GM21367 (cell line): Measurements from ENCODE around the gene CACNA1B.
"Not testable (repeated sequence)": the region's sequence is repeated elsewhere in the genome, so short reads cannot be mapped to it uniquely, and the experiment has no call there.

Experiments used
- ATAC-seq: cut with Tn5 transposase; IDR thresholded peaks from one replicate; pipeline ENCODE4 v1.9.1; 2021; ENCODE audit not compliant: unreplicated experiment

CACNA1B gene

DNA sequence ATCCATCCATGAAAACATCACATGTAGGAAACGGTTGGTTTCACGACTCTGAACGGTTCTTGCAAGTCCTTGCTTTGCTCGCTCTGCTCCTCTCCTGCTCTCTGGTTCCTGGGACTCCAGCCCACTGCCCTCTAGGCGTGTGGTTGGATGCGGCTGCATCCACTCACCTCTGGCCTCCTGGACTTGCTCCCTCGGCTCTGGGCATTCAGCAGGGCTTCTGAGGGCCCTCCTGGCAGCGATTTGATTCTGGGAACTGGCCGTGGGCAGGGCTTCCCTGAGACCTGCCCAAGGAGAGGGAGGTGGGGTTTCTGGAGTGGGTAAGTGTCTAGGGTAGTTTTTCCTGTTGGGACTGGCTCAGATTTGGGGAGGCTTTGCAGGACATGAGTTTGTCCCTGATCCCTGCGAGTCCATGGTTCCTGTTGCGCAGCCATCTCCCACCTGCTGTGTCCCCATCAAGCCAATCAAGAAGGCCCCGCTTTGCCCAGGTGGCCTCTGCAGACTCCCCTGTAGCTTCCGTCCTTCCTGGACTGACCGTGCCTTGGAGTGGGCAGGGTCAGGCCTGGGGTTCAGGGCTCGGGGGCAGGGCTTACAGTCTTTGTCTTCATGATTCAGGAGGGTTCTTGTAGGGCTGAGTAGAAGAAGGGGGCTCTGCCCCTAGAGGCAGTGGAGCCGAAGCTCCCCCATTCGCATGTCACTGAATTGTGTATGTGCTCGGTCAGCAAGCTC, 192.3 kb downstream of the CACNA1B start:
- ATAC-seq, result no peak

DNA sequence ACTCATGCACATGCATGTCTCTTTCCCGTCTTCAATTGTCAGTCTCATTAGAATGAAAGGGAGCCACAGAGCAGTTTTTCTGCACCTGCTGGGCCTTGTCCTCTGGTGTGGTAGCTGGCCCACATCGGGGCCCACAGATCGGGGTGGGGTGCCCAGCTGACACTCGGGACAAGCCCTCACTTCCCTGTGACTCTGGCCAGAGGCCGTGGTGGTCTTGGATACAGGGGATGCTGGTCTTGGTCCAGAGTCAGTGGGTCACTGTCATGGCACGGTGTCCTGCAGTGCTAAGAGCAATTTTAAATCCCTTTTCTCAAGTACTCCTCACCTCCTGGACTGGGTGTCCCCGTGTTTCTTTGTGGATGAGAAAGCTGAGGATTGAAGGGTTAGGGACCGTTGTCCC, 193.2 kb downstream of the CACNA1B start:
- ATAC-seq, result no peak

DNA sequence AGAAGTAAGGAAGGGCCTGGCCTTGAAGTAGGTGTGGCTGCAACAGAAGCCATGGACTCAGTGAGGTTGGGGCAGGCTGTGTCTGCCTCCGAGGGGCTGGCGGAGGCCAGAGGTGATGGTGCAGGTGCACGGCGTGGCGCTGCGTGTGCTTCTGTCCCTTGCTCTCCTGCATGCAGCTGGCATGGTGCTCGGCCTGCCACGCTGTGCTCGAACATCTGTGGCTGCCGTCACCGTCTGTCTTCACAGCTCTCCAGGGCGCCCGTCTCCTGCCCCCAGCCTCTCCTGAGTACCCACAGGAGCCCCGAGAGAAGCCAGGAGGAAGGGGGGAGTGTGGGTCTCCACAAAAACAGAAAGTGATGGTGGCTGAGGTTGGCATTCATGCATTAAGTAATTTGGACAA, 193.7 kb downstream of the CACNA1B start:
- no peak for ATAC-seq

DNA sequence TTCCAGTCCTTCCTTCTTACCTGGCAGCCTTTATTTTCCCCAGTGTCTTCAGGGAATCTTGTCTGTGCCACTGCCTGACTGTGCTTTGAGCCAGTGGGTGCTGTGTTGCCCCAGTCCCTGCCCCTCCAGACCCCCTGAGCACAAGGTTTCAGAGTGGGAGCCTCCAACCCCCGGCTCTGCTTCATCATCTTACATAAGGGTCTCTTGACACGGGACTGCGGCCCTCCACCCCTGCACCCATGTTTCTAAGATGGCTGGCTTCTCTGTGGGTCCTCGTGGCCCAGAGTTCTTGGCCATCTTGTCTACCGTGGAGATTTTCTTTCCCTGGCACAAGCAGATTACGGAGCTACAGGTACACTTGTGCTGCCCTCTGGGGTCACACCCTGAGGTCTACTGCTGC, 194.1 kb downstream of the CACNA1B start:
- no peak for ATAC-seq

DNA sequence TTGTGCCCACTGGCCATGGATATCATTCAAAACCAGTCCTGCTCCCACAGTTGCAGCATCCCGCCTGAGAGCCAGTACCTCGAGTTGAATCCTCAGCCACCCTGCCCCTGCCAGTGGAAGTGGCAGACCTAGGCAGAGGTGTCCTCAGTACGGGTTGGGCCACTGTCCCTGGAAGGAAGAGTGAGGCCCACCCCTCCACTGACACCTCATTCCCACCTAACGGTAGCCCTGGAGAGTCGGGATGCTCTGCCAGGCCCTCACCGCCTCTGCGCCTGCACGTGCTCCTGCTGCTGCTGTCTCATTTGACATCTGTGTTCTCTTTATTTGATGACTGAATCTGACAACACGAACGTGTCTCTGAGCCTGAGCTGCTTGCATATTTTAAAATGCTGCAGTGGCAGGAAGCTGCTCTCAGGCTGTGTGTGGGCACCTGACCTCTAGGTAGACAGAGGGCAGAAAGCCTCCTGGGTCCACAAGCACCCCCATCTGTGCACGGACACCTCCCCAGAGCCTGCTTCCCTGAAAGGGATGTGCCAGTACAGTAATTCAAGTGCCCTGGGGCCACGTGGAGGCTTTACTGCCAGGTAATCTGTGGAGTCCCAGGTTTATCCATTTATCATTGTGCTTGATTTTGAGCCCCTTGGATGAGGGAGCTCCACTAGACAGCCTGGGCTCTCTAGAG, 194.7 kb downstream of the CACNA1B start:
- ATAC-seq, result no peak

DNA sequence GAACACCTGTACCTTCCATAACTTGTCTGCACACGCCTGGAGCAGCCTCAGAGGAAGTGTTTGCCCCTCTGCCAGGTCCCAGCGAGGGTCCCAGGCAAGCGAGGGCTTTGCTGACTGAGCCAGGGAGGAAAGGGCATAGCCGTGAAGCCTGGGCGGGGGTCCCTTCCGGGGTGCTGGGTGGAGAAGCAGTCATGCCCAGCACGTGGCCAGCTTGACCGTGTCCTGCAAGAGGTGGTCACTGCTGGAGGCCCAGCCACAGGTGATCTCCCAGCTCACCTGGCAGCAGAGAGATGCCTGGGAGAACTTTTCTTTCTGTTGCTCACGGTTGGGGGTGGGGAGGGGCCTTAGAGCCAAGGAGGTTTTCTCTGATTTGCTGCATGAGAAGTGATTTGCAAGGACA, 195.3 kb downstream of the CACNA1B start:
- ATAC-seq, result no peak

DNA sequence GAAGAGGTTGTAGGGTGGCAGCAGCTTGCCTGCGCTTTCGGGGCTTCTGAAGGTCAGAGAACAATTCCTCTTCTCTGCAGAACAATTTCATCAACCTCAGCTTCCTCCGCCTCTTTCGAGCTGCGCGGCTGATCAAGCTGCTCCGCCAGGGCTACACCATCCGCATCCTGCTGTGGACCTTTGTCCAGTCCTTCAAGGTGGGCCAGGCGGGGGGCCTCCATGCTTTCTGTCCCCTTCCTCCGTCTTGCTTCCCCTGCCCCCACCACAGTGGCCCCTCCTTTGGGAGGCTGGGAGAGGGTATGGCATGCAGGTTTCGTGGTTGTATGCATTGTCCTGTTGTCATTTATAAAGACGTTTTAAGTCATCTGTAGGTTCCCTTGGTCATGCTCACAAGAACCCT, 195.8 kb downstream of the CACNA1B start:
- no peak for ATAC-seq

DNA sequence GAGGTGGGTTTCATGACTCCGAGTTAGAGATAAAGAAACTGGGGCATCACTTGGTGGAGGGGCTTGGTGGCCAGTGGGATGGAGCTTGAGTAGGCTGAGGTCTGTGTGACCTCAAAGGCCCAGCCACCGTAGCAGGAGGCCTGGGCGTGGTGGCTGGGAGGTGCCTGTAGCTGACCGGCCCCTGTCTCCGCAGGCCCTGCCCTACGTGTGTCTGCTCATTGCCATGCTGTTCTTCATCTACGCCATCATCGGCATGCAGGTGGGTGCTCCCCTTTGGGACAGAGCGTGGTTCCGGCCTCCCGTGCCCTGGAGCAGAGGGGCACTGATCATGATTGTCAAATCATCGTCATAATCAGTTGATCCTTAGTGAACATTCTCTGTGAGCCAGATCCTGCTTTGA, 196.2 kb downstream of the CACNA1B start:
- no peak for ATAC-seq

DNA sequence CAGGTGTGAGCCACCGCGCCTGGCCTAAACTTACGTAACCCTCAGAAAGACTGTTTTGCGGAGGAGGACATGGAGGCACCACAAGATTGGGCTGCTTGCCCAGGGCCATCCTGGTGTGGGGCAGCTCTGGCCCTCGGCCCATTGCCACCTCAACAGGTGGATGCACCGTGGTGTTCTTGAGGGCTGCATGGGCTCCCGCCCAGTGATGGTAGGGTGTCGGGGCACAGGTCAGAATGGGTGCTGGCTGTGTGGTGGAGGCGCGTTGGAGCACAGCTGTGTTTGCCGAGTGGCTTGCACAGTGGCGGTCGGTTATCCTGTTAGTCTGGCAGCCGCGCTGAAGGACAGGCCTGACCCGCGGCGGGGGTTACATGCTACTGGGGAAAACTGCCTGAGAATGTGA, 196.9 kb downstream of the CACNA1B start:
- no peak for ATAC-seq

DNA sequence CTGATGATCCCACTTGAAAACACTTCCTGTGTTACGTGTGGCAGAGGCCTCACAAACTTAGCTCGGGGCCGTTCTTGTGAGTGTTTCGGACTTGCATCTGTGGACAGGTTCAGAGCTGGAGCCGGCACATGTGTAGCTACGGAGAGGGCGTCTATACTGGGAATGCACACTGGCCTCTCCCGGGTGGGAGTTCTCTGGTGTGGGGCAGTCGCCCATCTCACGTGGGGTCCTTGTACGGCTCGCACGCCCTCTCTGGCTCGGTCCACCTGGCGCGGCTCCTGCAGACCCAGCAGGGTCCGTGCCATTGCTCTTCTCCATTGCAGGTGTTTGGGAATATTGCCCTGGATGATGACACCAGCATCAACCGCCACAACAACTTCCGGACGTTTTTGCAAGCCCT, 197.9 kb downstream of the CACNA1B start:
- ATAC-seq, result no peak

DNA sequence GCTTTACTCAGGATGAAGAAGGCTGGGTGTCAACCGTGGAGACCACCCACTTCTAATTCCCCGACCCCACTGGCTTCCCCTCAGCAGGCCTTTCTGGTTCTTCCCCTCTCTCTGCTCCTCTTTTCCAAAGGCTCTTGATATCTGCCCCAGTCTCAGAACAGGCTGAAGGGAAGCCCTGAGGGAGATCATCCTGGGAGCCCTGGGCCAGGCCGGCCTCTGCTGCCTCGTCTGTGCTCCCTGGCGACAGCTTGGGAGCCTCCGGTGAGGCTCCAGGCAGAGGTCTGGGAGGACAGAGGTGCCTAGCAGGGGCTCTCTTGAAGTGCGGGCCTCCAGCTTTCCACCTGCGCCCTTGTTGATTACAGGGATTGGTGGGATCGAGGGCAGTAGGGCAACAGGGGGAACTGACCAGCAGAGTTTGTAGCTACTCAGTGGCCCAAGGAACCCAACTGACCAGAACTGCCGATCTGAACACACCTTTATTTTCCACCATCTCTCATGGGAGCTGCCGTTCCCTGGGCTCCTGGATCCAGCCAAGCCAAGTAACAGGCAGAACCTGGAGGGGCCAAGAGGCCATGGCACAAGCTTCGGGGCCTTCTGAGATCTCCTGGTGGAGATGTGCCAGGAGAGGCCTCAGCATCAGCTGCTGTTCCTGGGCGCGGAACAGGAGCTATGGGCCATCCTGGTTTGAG, 198.5 kb downstream of the CACNA1B start:
- no peak for ATAC-seq

DNA sequence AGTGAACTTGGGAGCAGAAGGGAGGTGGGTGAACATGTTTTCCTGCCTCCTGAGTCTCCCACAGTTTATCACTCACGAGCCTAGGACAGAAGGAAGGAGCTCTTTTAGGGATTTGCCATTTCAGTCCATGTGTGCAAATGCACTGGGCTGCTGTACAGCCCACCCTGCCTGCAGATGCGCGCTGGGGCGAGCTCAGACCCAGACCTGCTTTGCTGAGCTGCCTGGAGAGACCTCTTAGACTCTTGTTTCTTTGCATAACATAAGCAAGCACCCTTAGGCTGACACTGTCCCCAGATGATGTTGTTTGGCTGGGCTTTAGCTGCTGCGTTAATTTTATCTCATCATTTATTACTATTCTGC, 199.0 kb downstream of the CACNA1B start:
- no peak for ATAC-seq

DNA sequence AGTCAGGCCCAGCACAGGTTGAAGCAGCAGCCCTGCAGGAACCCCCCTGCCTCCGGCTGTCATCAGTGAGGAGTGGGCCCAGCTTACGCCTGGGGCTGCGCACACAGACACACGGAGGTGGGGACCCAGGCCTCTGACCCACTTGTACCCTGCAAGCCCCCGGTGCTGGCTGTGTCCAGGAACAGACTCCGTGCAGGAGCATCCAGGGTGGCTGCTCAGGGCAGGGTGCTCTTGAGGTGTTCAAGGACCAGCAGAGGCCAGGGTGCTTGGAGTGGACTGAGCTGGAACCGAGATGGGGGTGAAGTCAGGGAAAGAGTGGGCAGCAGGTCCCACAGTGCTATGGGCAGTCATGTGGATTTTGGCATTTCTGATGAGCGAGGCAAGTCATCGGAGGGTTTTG, 199.5 kb downstream of the CACNA1B start:
- ATAC-seq, result no peak

DNA sequence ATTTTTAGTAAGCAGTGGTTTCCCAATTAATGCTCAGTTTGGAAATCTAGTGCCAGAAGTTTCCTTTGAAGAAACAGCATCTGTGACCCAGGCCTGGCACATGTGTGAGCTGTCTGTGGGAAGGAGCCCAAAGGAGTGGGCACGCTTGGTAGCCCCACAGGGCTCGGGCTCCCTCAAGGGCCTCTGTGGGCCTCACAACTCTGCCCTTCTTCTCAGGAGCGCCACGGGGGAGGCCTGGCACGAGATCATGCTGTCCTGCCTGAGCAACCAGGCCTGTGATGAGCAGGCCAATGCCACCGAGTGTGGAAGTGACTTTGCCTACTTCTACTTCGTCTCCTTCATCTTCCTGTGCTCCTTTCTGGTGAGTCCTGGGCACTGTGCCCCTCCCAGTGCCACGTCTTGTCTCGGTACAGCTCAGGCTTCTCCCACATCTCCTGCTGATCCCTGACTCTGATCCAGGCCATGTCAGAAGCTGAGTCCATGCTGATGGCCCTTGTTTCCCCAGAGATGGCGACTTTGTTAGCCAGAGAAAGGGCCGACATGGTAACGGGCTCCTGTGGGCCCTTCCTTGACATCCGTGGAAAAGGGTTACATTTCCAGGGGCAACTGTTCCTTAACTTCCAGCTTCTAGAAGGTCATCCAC, 200.4 kb downstream of the CACNA1B start:
- ATAC-seq, result no peak

DNA sequence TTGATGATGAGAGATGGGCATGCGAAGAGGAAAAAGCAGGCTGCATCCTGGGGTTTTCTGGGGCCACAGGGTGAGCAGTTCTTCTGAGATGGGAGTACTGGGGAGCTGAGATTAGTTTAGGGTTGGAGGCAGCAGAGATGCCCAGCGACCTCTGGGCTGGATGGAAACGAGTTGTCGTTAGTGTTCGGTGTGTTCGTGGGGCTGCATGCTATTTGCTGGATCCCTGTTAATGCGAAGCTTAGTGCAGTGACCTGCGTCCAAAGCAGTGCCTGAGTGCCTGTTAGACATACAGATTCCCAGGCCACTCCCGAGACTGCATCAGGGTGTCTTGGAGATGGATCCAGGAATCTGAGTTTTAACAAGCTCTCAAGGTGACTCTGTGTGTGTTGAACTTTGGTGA, 201.3 kb downstream of the CACNA1B start:
- ATAC-seq, result no peak

DNA sequence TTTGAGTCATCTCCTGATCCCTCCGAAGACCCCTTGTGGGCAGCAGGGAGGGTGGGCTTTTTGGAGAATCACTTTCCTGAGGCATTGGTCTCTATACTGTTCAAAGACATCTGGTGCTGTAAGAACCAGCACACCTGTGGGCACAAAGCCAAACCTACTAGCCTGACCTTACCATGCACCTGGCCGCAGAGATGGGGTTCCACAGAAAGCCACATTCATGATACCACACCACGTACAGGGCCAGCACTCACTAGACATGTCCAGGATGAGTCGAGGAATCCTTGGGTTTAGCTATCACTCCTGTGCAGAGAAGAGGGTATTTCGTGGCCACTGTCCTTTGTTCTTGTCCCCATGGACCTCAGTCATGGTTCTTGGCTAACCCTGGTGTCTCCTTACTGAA, 203.4 kb downstream of the CACNA1B start:
- ATAC-seq, result no peak

DNA sequence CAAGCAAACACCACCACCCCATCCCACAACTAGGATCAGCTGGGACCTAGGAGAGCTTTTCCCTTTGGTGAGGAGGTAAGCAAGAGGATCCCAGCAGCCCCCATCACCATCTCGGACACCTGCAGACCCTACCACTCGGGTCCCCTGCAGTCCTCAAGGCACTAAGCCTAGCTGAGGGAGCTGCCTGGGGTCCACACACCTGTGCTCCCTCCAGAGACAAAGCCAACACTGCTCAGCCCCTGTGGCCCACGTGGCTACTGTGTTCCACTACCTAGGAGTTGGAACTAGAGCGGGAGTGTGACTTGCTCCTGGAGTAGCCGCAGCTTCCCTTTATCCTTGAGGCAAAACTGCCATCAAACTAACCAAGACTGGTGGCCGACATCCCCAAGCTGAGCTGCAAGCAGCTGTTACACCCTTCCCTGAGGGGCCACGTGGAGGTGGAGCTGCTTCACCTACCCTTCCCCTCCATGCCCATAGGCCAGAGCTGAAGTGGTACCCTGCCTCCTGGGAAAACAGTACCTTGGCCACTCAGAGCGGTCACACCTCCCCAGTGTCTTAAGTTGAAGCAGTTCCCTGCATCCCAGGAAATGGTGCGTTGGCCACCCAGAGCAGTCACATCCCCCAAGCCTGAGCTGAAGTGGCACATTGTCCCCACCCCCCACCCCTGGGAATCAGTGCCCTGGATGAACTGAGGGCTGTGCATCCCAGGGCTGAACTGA, 205.5 kb downstream of the CACNA1B start:
- ATAC-seq, result no peak

DNA sequence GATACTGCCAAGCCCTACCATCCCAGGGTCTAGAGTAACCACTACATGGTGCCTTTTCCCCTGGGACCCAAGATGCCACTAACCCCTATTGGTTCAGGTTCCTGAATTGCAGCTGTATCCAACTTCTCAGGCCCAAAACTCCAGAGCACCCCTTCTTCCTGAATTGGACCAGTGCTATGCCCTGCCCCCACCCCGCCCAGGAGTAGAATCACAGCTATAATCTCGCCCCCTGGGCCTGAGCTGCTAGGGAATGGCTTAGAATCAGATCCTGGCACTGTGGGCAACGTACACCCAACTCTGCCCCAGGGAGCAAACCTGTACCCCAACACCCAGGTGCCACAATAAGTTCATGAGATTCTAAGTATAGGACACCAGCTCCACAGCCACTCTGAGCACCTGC, 206.3 kb downstream of the CACNA1B start:
- no peak for ATAC-seq

DNA sequence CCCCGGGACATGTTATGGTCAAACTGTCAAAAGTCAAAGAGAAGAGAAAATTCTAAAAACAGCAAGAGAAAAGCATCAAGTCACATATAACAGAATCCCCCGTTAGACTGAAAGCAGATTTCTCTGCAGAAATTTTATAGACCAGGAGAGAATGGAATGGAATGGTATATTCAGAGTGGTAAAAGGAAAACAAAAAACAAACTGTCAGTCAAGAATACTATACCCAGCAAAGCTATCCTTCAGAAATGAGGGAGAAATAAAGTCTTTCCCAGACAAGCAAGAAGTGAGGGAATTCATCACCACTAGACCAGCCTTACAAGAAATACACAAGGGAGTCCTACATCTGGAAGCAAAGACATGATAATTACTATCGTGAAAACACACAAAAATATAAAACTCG, 208.0 kb downstream of the CACNA1B start:
- no peak for ATAC-seq

DNA sequence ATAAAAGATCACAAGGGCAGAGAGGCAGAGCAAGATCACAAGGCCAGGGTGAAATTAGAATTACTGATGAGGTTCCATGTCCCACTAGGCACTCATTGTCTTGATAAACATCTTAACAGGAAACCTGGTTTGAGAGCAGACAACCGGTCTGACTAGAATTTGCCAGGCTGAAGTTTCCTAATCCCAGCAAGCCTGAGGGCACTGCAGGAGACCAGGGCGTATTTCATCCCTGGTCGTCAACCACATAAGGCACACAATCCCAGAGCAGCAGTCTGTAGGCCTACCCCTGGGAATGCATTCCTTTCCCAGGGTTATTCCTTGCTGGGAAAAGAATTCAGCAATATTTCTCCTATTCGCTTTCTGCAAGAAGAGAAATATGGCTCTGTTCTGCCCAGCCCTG, 214.5 kb downstream of the CACNA1B start:
- not testable (repeated sequence) for ATAC-seq

DNA sequence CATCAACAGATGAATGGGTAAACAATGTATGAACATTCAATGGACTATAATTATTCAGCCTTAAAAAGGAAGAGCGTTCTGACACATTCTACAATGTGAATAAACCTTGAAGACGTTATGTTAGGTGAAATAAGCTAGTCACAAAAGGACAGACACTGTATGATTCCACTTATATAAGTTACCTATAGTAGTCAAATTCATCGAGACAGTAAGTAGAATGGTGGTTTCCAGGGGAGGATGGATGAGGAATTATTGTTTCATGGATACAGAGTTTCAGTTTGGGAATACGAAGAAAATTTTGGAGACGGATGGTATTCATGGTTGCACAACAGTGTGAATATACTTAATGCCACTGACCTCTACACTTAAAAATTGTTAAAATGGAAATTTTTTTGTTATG, 216.4 kb downstream of the CACNA1B start:
- ATAC-seq, result no peak
